ENCODE results near the gene CAB39.

- no peak for TF ChIP-seq CTCF (IDR thresholded peaks at IDR 0.05)
- TF ChIP-seq POLR2AphosphoS5 (IDR thresholded peaks at IDR 0.05) = no peak
- no peak for TF ChIP-seq POLR2A (IDR thresholded peaks at IDR 0.05)
Observed at GRCh38 chr2:230825354-230825753, 112.7 kb downstream of the CAB39 start.
